B cell (primary cell): ENCODE data around the gene CIAPIN1. TPM values are rescaled to one million over a fixed set of nuclear protein-coding genes. Genes with fewer than 3 reads are reported as not detected.
A peak's percentile ranks its signal among the peaks of the same experiment; 100 is the strongest.

ENCODE experiments used
- ATAC-seq: fragments of 200-7000 bp; cut with Tn5 transposase; one replicate; pipeline ENCODE4 v1.10.0; 2021; ENCODE audit warnings: low read depth, mild to moderate bottlenecking, moderate number of reproducible peaks, moderate library complexity
- CTCF ChIA-PET: fragments of 350-600 bp; sonication (Branson Sonifier 250); formaldehyde crosslinking; loops from one replicate; lab custom pipeline; 2021; ENCODE audit warnings: antibody characterized with exemption, inconsistent platforms; lab: Charles Lee
- POLR2A ChIA-PET: fragments of 350-600 bp; sonication (Branson Sonifier 250); formaldehyde crosslinking; loops from one replicate; lab custom pipeline; 2021; ENCODE audit warnings: antibody characterized with exemption; lab: Charles Lee
- DNase-seq: peaks from one replicate; pipeline ENCODE4 v3.0.0; 2013
- H2AFZ ChIP-seq: 2 replicates; pipeline ENCODE4 v1.6.1; 2012; ENCODE audit warnings: mild to moderate bottlenecking, low read depth, low read length; ENCODE audit not compliant: insufficient read depth, poor library complexity, severe bottlenecking
- H3K27ac ChIP-seq, 2 donors: 1 replicate in 1 of 2; 2 replicates in 1 of 2; pipeline ENCODE4 v1.5.1; 2012 to 2013; ENCODE audit warnings: low read length in 2 of 2, mild to moderate bottlenecking in 2 of 2, moderate library complexity in 1 of 2
- H3K27me3 ChIP-seq, 4 experiments: fragments of 200-600 bp in 1 of 4; sonication (generic) in 1 of 4; replicated peaks in 1 of 4; 1 replicate in 2 of 4; 2 replicates in 2 of 4; pipeline versions ENCODE4 v1.6.1 to v1.7.0; 2013 to 2016; ENCODE audit warnings: low read length in 3 of 4, mild to moderate bottlenecking in 2 of 4, mixed read lengths in 1 of 4, moderate library complexity in 1 of 4; ENCODE audit not compliant: insufficient read depth in 4 of 4, control insufficient read depth in 3 of 4; ENCODE audit errors: control extremely low read depth in 1 of 4
- H3K36me3 ChIP-seq, 2 experiments: replicated peaks in 1 of 2; 1 replicate in 1 of 2; 2 replicates in 1 of 2; pipeline versions ENCODE4 v1.6.1 to v1.7.1; 2013; ENCODE audit warnings: low read length in 1 of 2; ENCODE audit not compliant: insufficient read depth in 2 of 2, control insufficient read depth in 1 of 2; ENCODE audit errors: control extremely low read depth in 1 of 2, extremely low read depth in 1 of 2
- H3K4me1 ChIP-seq, 2 donors: fragments of 200-600 bp in 1 of 2; sonication (generic) in 1 of 2; 1 replicate in 1 of 2; 2 replicates in 1 of 2; pipeline versions ENCODE4 v1.5.1 to v1.6.1; 2013 to 2017; ENCODE audit warnings: low read length in 2 of 2; ENCODE audit not compliant: control insufficient read depth in 2 of 2, insufficient read depth in 2 of 2
- H3K4me2 ChIP-seq: replicated peaks from 2 replicates; pipeline ENCODE3; 2012; ENCODE audit warnings: mild to moderate bottlenecking, low read depth, low read length; ENCODE audit not compliant: poor library complexity, severe bottlenecking
- H3K4me3 ChIP-seq, 5 experiments: fragments of 200-600 bp in 1 of 5; sonication (generic) in 1 of 5; 1 replicate in 3 of 5; 2 replicates in 2 of 5; pipeline versions ENCODE4 v1.5.1 to v1.7.0; 2011 to 2016; ENCODE audit warnings: low read length in 4 of 5, mild to moderate bottlenecking in 4 of 5, low read depth in 2 of 5, control low read depth in 1 of 5, moderate library complexity in 1 of 5; ENCODE audit not compliant: insufficient read depth in 1 of 5; ENCODE audit errors: control extremely low read depth in 1 of 5, extremely low read depth in 1 of 5
- H3K79me2 ChIP-seq: fragments of 200-600 bp; sonication (generic); one replicate; pipeline ENCODE4 v1.6.0; 2016; ENCODE audit warnings: low read length; ENCODE audit not compliant: control insufficient read depth, insufficient read depth
- H3K9ac ChIP-seq: fragments of 200-600 bp; sonication (generic); 2 replicates; pipeline ENCODE4 v1.6.1; 2017; ENCODE audit warnings: mild to moderate bottlenecking, low read length, moderate library complexity
- H3K9me3 ChIP-seq, 3 donors: one replicate each; pipeline versions ENCODE4 v1.6.1 to v1.7.1; 2013; ENCODE audit warnings: low read length in 2 of 3; ENCODE audit not compliant: control insufficient read depth in 2 of 3, insufficient read depth in 1 of 3; ENCODE audit errors: control extremely low read depth in 1 of 3
- H4K20me1 ChIP-seq: 2 replicates; pipeline ENCODE4 v1.6.0; 2012; ENCODE audit warnings: mild to moderate bottlenecking, low read length; ENCODE audit not compliant: insufficient read depth, control insufficient read depth, poor library complexity, severe bottlenecking
- H3K27ac Mint-ChIP-seq: one replicate; pipeline ENCODE4 v1.8.0; 2021; ENCODE audit warnings: mixed read lengths
- H3K27me3 Mint-ChIP-seq: one replicate; pipeline ENCODE4 v1.8.0; 2021; ENCODE audit warnings: mixed read lengths
- H3K4me1 Mint-ChIP-seq: one replicate; pipeline ENCODE4 v1.8.0; 2021; ENCODE audit warnings: mixed read lengths
- H3K4me3 Mint-ChIP-seq: one replicate; pipeline ENCODE4 v1.8.0; 2021; ENCODE audit warnings: mixed read lengths
- H3K9me3 Mint-ChIP-seq: one replicate; pipeline ENCODE4 v1.8.0; 2022; ENCODE audit warnings: mixed read lengths; ENCODE audit not compliant: insufficient read depth
- EZH2 ChIP-seq: IDR thresholded peaks from 2 replicates; pipeline ENCODE4 v1.6.1; 2012; ENCODE audit warnings: borderline replicate concordance, low read depth, mild to moderate bottlenecking, moderate library complexity, low read length; ENCODE audit not compliant: insufficient read depth, poor library complexity, severe bottlenecking
- WGBS: methylation state at CpG from one replicate; pipeline ENCODE4 v1.1.5; 2013; ENCODE audit warnings: missing lambda C conversion rate; ENCODE audit not compliant: insufficient coverage; 5-methylcytosine and 5-hydroxymethylcytosine counted together
- intact Hi-C: fragments of 100-400 bp; cut with micrococcal nuclease; formaldehyde crosslinking; loops from one replicate; pipeline ENCODE4 v1.10.0; 2022
- polyA plus RNA-seq: library from polyadenylated mRNA; depleted of rRNA; stranded (reverse); fragments of >200 nt; gene quantifications from 2 replicates; pipeline ENCODE4 v1.2.3, GENCODE V29; 2012
- total RNA-seq, 2 donors: library from RNA; stranded (reverse); fragments of 120-200 nt in 1 of 2; gene quantifications; 1 replicate in 1 of 2; 2 replicates in 1 of 2; pipeline versions ENCODE4 v1.2.3 to v1.2.4, GENCODE V29; 2013 to 2022
- TF ChIP-seq, protein P1 (sequence below): fragments of 200-600 bp; IDR thresholded peaks from one replicate; pipeline ENCODE4 v1.8.0; 2022; ENCODE audit warnings: antibody characterized with exemption, mild to moderate bottlenecking

CIAPIN1 gene
- total and polyA plus RNA-seq, 2 donors (not counting 1 experiment from before 2014, with no cell fraction given) = 22.0 to 45.7 TPM

DNA sequence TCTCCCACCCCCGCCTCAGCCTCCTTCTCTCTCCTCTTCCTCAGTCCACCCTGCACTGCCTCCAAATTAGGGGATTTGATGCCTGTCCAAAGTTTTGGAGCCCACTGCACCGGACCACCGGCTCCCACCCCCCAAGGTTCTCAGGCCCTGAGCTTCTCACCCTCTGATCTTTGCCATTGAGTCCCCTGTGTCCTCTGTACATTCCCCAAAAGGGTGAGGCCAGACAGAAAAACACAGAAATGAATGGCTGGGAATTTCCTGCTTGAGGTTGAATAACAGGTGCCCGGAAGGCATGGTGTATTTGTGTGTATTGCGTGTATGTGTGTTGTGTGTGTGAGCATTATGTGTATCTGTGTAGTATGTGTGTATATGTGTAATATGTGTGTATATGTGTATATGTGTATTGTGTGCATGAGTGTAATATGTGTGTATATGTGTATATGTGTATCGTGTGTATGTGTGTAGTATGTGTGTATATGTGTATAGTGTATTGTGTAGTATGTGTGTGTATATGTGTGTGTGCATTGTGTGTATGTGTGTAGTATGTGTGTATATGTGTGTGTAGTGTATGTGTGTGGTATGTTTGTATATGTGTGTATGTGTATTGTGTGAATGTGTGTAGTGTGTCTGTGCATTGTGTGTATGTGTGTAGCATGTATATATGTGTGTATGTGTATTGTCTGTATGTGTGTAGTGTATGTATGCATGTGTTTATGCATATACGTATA is 58.7 kb downstream of the CIAPIN1 start:
- no peak for DNase-seq
- H3K4me3 ChIP-seq = no peak overlapping the region
- no peak overlapping the region for H3K27ac ChIP-seq
- peaks cover 45% of the 10 kb centered on the region for H3K4me1 Mint-ChIP-seq
- no peak overlapping the region for H2AFZ ChIP-seq
- H3K27me3 ChIP-seq = no peaks in the 10 kb centered on the region
- peak overlapping the region; percentile 30 for H3K4me3 Mint-ChIP-seq
- ATAC-seq = no peak
- H3K36me3 ChIP-seq = no peaks in the 10 kb centered on the region
- TF ChIP-seq, protein P1, sequence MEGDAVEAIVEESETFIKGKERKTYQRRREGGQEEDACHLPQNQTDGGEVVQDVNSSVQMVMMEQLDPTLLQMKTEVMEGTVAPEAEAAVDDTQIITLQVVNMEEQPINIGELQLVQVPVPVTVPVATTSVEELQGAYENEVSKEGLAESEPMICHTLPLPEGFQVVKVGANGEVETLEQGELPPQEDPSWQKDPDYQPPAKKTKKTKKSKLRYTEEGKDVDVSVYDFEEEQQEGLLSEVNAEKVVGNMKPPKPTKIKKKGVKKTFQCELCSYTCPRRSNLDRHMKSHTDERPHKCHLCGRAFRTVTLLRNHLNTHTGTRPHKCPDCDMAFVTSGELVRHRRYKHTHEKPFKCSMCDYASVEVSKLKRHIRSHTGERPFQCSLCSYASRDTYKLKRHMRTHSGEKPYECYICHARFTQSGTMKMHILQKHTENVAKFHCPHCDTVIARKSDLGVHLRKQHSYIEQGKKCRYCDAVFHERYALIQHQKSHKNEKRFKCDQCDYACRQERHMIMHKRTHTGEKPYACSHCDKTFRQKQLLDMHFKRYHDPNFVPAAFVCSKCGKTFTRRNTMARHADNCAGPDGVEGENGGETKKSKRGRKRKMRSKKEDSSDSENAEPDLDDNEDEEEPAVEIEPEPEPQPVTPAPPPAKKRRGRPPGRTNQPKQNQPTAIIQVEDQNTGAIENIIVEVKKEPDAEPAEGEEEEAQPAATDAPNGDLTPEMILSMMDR = no peak
- TF ChIP-seq EZH2 = no peak
- H3K9ac ChIP-seq = no peak overlapping the region
- H3K4me1 ChIP-seq = peaks cover 21 to 38% of the 10 kb centered on the region in 2 donors
- H3K9me3 ChIP-seq = peaks cover 0 to 4% (median 0%) of the 10 kb centered on the region in 3 donors
- 67% methylated on average over 7 of the region's 7 CpGs for WGBS
- no peaks in the 10 kb centered on the region for H3K79me2 ChIP-seq
- intact Hi-C loops = no loop called here
- no peak overlapping the region for H3K4me2 ChIP-seq
- H3K27me3 Mint-ChIP-seq = no peaks in the 10 kb centered on the region
- H4K20me1 ChIP-seq = no peaks in the 10 kb centered on the region
- no peaks in the 10 kb centered on the region for H3K9me3 Mint-ChIP-seq
- peak overlapping the region; percentile 57 for H3K27ac Mint-ChIP-seq
- ChIA-PET CTCF (no interaction called here), POLR2A (interaction anchor here (0.9 kb wide), 1 partner anchor 13 kb away, joined by 3 read pairs; no protein-coding TSS in a partner anchor)
